NCI-H1105 (cell line): ENCODE data around the gene CLEC3B.
"Not testable (repeated sequence)": the region's sequence is repeated elsewhere in the genome, so short reads cannot be mapped to it uniquely, and the experiment has no call there.

Source experiments
- DNase-seq: peaks from one replicate; lab custom pipeline; 2025; lab: John Stamatoyannopoulos, UW

Gene CLEC3B

DNA sequence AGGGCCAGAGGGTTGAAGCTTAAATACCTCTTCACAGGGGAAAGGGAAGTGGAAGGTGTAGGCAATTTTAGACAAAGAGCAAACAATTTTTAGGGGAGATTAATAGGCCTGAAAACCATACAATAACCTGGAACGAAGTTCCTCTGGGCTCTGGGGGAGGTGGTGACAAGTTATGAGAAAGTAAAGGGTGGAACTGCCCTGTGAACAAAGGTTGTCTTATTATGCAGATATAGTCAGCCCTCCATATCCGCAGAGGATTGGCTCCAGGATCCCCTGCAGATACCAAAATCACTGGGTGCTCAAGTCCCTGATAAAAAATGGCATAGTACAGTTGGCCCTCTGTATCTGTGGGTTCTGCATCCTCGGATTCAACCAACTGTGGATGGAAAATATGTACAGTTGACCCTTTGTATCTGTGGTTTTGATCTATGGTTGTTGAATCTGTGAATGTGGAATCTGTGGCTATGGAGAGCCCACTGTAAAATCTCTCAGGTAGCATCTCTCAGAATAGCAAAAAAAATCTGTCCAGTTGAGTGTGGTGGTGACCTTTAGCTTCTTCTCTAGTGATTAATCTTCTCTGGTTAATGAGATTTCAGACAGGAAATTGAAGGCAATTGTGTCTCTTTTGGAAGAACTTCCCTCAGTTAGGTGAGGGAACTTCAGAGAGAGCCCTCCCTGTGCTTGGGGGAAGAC is 40.2 kb downstream of the CLEC3B start:
- no peak for DNase-seq

DNA sequence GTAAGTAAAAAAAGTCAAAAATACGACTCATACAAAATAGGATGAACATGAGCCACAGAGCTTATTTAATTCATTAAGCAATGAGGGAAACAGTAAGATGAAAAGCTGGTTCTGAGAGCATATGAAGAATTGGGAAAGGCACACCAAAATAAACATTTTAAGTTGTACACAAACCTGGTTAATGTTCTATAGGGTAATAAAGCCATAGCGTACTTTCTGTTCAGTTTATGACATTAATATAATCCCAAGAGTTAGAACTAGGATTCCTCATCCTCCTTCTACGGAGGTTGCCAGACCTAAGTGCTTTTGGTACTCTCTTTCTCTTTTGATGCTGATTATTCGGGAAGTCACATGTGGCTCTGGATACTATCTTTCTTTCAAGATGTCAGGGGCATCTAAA is 41.4 kb downstream of the CLEC3B start:
- DNase-seq: no peak

DNA sequence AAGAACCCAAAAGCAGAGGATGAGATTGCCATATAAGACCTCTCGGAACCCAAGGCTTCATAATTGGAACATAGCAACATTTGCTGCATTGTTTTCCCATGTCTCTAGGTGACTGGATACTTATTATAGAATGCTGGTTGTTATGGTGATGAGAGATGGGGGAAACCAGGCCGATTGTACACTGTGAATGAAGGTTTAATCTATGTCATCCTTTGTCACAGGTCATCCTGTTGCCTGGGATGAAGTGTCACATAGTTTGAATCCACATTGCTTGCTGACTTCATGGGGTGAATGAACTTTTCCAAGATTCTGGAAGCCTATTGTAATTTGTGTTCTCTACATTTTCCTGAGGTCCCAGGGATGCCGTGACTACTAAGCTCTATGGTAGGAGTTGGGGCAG is 41.8 kb downstream of the CLEC3B start:
- no peak for DNase-seq

DNA sequence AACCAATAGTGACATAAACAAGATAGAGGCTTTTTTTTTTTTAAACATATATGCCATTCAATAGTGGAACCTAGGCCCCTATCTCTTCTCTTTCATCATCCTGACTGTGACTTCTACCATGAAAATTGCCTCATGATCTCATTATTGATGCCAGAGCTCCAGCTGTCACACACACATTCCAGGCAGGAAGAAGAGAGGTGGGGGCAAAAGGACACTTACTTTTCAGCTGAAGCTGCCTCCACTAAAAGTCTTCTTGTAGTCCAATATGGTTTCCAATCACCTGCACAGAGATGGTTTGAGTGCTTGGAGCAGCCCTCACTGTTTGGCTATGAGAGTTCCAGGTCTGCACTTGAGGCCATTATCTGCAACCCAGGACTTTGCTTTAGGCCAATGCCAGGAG is 45.0 kb downstream of the CLEC3B start:
- no peak for DNase-seq

DNA sequence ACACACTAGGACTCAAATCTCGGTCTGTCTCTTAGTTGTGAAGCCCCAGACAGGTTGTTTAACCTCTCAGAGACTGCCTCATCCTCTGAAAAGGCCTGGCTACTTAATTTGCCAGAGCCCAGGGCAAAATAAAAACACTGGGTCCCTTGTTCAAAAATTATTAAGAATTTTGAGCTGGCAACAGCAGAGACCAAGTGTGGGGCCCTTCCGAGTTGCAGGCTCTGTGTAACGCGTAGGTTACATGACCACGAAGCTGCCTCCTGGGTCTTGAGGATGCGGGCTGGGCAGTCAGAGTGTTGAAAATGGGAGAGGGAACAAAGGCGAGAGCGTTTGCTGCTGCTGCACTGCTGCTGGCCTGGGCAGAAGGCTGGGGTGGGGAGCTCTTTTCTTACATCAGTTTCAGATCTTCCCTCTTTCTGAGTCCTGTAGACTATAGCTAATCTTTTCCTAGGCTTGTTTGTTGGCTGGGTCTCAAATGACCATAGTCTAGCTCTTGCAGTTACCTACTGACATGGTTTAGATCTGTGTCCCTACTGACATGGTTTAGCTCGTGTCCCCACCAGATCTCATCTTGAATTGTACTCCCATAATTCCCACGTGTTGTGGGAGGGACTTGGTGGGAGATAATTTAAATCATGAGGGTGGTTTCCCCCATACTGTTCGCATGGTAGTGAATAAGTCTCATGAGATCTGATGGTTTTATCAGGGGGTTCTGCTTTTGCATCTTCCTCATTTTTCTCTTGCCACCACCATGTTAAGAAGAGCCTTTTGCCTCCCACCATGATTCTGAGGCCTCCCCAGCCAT is 49.9 kb downstream of the CLEC3B start:
- no peak for DNase-seq

DNA sequence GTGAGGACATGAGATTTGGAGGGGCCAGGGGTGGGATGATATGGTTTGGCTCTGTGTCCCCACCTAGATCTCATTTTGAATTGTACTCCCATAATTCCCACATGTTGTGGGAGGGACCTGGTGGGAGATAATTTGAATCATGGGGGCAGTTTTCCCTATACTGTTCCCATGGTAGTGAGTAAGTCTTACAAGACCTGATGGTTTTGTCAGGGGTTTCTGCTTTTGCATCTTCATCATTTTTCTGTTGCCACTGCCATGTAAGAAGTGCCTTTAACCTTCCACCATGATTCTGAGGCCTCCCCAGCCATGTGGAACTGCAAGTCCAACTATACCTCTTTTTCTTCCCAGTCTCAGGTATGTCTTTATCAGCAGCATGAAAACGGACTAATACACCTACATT is 52.2 kb downstream of the CLEC3B start:
- DNase-seq: not testable (repeated sequence)

DNA sequence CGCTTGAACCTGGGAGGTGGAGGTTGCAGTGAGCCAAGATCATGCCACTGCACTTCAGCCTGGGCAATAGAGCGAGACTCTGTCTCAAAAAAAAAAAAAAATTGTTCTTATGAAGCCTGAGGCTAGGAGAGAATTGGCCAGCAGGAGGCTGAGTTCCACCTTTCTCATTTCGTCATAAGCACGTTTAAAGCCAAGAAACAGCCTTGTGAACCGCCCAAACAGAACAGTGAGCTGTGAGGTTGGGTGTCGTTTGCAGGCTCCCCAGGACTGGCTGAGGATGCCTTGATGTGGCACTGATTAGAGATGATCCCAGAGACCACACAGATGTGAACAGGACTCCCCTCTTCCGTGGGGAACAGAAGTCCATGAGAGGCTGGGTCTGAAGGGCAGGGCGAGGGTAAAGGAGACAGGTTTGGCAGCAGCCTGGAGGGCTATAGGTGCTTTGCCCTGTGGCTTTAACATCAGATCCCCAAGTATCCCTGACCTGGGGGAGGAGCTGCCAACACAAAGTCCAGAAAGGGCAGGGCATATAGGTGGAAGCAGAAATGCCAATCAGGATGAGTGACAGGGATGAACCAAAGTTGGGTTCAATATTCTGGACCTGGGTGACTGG is 52.9 kb downstream of the CLEC3B start:
- no peak for DNase-seq

DNA sequence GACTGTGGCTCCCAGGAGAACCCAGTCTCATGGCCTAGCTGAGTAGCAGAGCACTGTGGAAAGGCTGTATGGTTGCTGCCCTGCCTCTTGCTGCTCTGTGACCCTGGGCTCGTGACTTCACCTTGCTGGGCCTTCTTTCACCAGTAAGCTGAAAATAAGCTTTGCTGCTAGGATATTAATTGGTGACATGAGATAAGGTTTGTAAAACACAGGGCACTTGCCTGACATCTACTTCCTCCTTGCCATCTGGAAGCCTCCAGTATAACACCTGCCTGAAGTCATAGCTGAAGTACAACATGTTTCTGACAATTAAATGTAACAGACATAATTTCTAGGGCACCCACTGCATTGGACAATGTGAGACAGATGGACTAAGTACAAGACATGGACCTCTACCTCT is 53.6 kb downstream of the CLEC3B start:
- DNase-seq: no peak

DNA sequence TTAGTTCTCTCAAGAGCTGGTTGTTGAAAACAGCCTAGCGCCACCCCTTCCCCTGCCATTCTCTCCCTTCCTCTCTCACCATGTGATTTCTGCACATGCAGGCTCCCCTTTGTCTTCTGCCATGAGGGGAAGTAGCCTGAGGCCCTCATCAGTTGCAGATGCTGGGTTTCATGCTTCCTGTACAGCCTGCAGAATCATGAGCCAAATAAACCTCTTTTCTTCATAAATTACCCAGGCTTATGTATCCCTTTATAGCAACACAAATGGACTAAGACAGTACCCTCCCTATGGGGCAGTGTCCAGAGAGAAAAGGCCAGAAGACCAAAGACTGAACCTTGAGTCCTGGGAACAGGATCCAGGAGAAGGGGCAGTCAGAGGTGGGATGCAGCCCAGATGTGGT is 54.7 kb downstream of the CLEC3B start:
- no peak for DNase-seq

DNA sequence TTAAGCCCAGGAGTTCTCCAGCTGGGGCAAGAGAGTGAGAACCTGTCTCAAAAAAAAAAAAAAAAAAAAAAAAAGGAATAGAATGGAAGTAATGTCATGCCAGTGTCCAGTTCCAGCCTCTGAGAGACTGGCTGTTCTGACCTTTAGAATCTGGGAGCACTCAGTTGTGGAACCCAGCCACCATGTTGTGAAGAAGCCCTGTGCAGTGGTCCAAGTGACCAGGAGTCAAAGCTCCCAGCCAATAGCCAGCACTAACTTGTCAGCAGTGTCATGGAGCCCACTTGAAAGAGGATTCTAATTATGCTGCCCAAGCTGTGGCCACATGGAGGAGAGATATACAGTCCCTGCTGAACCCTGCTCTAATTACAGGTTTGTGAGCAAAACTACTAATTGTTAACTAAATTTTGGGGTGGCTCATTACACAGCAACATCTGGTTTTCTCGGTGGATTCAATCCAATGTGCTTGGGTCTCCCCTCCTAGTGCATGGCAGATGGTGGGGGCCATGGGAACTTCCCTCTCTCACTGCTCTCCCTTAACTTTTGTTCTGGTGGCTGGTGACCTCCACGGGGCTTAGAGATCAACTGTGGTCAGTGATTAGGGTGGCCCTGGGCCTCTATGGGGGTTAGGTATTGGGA is 55.5 kb downstream of the CLEC3B start:
- no peak for DNase-seq

DNA sequence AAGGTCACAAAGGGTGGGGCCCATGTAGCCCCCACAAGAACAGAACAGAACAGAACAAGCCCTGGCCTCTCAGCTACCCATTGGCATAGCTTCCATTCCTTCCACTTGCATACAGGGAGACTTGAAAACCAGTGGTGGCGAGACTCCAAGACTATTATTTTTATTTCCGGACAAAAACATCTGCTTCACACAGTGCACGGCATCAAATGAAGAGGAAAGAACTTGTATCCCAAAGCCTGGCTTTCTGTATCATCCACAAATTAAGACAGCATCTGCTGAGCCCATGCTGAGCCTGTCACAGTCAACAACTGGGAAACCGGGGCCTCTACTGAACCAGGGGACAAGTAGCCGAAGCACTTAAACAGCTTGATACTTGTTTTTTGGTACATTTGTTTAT is 56.0 kb downstream of the CLEC3B start:
- no peak for DNase-seq

DNA sequence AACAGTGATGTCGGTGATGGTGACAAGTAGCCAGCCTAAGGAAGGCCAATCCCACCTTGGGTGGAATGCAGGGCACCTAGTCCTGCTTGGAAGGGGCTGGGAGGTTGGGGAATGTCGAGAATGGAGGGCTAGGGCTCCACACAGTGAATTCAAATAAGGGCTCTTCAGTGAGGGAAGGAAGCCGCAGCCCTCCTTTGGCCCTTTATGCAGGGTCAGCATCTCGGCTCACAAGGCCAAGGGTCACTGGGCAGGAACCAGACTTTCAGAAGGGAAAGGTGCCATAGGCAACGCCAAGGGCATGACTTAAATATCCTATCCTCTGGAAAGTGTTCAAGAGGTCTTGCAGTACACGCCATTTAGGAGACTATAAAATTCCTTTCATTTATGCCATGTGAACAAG is 56.9 kb downstream of the CLEC3B start:
- no peak for DNase-seq

DNA sequence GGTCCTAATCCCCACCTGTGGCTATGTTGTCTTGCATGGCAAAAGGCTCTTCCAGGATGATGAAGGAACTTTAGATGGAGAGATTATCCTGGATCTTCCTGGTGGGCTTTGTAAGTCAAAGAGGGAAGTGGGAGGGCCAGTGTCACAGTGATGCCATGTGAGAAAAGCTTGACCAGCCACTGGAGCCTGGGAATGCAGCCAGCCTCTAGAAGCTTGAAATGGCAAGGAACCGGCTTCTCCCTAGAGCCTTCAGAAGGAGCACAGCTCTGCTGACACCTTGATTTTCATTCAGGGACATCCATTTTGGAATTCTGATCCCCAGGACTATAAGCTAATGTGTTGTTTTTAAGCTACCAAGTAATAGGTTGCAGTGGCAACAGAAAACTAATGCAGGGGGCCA is 58.3 kb downstream of the CLEC3B start:
- DNase-seq: no peak

DNA sequence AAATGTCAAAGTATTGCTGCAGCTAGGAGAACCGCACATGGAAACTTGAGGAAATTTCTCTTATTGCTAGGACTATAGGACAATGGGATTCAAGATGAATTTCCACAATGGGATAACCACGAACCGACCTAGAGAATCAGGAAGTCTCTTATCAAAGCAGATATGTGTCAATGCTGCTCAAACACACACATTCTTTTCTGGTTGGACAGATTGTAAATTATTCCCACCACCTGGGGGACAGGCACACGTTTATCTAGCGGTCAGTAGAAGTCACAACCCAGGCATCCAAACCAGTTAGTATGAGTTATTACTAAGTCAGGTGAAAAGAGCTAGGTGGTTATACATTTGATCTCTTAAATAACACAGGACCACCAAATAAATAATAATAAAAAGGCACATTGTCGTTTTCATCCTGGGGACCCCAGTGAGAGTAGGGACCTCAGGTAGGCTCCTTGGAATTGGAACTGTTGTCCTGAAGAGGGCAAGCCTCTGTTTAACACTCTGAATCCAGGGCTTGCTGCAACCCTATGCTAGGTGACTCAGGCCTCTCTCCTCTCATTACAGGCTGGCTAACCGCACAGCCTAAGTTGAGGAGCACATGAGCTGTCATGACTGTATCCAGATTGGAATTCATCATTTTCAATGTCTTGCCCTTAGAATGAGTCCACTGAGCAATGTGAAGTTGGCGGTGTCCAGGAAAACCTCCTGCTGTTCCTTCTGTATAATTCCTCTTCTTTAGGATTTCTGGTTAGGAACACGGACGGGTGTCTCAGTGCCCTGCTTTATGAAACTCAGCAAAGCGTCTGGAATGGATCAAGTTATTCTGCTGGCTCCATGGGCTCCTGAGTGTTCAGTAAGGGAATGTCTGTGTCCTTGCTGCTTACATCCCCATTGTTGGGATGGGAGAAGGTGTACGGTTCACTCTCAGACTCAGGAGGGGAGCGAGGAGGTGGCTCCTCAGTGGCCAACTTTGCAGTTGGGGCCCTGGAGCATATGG is 59.0 kb downstream of the CLEC3B start:
- no peak for DNase-seq
